HG03196 (cell line): Measurements from ENCODE around the gene NXPH4.

Source experiments
- ATAC-seq: cut with Tn5 transposase; IDR thresholded peaks from one replicate; pipeline ENCODE4 v1.9.1; 2021; ENCODE audit not compliant: unreplicated experiment

Gene NXPH4

DNA sequence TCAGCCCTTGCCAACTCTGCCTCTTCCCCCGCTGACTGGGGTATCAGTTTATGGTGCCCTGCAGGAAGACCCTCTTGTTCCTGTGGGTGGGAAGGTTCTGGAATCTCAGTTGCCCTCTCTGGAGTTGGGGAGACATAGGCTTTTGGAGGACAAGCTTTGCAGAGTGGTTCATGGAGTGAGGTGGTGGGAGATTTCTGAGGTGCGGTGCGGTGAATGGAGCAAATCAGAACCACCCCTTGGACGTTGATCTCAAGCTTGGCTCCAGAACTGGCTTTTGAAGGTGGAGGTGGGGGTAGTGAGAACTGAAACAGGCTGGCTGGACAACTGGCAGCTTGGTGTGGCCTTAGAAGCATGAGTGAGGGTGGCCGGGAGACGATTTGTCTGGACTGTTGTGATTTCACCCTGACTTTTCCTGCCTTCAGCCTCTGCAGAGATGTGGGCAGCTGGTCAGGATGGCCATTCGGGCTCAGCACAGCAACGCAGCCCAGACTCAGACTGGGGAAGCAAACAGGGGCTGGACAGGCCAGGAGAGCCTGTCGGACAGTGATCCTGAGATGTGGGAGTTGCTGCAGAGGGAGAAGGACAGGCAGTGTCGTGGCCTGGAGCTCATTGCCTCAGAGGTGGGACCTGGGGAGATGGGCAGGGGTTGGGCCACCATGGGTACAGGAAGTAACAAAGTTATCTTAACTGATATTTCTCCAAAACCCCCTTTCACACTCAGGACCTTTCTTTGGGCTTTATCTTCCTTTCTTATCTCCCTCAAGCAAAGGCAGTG lies 14.0 kb downstream of the NXPH4 start:
- ATAC-seq, result no peak

DNA sequence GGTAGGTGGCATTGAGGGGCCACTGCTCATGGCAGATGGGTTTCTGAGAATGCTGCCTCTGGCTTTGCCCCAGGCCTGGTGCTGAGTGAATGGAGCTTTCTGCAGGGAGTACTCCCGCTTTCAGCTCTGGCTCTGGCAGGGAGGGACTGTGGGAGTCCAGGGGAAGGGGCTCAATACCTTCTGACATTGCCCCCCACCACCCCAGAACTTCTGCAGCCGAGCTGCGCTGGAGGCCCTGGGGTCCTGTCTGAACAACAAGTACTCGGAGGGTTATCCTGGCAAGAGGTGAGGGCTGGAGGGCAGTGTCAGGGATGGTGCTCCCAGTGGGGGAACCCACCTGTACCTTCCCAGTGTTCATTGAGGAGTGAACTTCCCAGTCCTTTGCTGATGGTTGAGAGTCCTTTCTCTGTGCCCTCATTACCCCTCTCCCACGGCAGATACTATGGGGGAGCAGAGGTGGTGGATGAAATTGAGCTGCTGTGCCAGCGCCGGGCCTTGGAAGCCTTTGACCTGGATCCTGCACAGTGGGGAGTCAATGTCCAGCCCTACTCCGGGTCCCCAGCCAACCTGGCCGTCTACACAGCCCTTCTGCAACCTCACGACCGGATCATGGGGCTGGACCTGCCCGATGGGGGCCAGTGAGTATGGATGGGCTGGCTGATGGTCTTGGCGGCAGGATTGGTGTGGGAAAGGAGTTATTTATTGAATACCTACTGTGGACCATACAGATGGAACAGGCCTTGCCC lies 14.9 kb downstream of the NXPH4 start:
- no peak for ATAC-seq

DNA sequence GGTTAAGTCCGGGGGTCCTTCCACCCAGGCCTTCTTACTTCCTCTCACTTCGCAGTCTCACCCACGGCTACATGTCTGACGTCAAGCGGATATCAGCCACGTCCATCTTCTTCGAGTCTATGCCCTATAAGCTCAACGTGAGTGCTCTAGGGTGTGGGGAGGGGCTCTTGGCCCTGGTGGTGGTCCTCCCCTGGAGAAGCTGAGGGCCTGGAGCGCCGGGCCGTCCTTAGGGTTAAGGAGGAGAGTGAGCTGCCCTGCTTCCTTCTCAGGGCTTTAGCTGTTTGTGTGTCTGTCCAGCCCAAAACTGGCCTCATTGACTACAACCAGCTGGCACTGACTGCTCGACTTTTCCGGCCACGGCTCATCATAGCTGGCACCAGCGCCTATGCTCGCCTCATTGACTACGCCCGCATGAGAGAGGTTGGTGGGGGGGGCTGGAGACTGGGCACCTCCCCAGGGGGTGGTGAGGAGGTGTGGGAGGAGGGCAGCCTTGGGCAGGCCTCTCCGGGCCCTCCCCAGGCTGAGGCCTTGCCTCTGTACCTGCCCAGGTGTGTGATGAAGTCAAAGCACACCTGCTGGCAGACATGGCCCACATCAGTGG lies 15.7 kb downstream of the NXPH4 start:
- no peak for ATAC-seq

DNA sequence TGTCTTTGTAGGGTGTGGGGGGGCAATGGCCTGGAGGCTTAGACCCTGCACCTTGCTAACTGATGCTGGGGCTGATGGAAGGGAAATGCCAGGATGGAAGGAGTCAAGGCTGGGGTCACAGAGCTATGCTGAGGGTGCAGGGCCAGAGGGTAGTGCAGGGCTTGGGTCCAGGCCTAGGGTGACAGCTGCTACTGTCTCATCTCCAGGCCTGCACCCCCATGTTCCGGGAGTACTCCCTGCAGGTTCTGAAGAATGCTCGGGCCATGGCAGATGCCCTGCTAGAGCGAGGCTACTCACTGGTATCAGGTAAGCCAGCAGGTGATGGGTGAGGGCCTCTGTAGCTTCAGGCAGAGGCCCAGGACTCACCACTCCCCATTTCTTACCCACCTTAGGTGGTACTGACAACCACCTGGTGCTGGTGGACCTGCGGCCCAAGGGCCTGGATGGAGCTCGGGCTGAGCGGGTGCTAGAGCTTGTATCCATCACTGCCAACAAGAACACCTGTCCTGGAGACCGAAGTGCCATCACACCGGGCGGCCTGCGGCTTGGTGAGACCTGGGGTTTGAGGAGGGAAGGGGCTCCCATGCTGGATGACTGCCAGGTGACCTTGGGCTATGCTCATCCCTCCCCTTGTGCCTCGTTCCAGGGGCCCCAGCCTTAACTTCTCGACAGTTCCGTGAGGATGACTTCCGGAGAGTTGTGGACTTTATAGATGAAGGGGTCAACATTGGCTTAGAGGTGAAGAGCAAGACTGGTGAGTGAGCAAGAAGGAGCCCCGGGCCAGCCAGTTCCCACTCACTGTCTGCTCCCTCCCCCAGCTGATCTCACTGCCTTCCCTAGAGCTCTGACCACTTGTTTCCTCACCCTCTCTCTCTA lies 17.0 kb downstream of the NXPH4 start:
- ATAC-seq, result no peak

DNA sequence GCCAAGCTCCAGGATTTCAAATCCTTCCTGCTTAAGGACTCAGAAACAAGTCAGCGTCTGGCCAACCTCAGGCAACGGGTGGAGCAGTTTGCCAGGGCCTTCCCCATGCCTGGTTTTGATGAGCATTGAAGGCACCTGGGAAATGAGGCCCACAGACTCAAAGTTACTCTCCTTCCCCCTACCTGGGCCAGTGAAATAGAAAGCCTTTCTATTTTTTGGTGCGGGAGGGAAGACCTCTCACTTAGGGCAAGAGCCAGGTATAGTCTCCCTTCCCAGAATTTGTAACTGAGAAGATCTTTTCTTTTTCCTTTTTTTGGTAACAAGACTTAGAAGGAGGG lies 17.6 kb downstream of the NXPH4 start:
- ATAC-seq, result no peak

DNA sequence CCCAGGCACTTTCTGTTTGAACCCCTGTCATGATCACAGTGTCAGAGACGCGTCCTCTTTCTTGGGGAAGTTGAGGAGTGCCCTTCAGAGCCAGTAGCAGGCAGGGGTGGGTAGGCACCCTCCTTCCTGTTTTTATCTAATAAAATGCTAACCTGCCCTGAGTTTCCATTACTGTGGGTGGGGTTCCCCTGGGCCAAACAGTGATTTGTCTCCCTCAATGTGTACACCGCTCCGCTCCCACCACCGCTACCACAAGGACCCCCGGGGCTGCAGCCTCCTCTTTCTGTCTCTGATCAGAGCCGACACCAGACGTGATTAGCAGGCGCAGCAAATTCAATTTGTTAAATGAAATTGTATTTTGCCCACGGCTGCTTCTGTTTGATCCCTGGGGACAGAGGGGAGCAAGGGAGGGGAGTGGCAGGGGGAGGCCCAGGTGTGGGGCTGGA lies 18.0 kb downstream of the NXPH4 start:
- no peak for ATAC-seq

DNA sequence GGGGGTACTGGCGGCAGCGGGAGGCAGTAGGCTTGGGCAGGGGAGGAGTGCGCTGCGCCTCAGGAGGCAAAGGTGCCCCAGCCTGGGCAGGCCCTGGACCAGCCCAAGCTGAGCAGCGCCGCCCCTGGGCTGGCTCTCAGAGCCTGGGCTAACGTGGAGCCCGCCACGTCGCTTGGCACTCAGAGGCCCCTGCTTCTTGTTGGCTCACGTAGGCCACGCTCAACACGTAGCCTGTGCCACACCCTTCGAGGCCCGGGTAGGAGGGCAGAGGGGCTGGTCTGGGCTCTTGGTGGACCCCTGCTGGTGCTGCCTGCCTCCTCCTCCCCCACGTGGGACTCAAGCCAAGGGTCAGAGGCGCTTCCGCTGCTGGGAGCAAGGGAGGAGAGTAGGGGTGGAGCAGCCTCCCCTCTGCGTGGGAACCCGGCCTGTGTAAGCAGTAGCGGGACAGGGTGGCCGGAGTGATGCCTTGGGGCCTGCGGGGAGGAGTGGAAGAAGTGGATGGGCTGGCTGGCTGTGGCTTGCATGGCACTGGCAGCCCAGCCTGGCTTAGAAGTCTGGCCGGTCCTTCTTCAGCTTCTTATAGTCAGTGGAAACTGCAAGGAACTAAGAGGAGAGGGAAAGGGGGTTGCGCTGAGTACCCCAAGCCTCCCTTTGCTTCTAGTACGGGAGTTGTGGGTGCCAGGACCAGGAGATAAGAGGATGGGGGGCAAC lies 18.6 kb downstream of the NXPH4 start:
- no peak for ATAC-seq

DNA sequence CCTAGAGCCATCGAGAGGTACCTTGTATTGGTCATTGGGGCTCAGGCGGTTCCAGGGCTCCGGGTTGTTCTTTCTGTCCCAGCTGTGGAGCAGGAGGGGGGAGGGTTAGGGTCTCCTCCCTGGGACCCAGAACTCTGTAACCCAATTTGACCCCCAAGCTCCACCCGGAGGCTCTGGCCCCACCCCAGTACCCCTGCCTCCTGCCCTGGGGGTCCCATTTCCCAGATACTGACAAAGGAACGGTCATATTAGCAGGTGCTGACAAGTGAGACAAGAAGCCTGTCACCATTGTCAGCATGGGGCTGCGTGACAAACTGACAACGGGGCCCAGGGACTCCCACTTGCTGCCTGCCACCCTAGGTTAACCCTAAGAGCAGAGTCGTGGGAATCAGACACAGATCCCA lies 19.1 kb downstream of the NXPH4 start:
- no peak for ATAC-seq

DNA sequence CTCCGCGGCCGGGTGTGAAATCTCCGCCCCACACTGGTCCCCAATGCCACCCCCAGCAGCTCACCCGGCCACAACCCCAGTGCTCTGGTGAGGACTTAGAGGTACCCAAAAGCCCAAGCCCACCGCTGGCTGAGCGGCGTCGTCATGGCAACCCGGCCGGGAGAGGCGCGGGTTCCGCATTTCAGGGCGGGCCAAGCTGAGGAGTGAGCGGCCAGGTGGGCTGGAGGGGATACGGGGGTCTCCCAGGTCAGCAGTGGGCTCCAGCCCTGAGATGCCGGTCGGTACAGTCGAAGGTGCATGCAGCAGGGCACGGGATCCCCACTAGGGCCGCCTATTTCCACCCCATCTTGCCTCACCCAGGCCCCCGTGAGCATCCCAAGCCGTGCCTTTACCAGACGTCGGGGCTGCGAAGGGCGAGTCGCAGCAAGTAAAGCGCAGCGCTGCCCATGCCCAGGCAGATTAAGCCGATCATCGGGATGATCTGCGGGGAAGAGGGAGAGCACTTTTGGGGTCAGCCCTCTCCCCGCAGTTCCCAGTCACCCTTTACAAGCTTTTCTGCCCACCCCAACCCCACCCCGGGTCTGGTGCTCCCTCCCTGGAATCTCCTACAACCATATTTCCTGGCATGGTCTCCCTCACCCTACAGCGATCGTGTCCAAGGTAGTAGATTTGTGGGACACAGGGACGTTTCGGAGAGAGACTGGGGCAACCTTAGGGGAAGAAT lies 19.8 kb downstream of the NXPH4 start:
- ATAC-seq, result no peak

DNA sequence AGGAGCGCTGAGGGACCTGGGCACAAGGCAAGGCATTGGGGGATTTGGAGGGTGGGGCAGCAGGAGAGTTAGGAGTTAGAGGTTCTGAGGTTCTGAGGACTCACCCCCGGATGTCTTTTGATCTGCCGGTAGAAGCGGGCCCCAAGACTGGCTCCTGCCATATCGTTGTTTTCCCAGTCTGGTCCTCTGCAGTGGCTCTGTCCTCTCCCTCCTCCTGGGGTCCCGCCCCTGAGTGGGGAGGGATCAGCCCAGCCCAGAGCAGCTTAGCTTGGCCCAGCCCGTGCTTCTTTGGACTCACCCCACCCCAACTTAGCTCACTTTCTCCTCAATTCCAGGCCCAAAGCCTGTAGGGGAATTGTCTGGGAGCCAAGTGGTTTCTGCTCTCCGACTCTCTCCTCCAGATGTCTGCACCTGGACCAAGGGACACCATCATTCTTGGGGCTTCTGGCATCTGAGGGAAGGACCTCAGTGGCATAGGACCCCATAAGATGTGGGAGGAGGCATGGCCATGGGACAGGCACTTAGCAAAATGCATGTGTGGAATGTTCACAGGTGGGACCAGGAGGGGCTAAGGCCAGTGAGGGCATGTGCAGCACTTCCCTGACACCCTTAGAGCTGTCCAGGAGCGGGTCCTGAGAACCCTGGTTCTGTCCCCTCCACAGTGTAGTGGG lies 20.5 kb downstream of the NXPH4 start:
- no peak for ATAC-seq

DNA sequence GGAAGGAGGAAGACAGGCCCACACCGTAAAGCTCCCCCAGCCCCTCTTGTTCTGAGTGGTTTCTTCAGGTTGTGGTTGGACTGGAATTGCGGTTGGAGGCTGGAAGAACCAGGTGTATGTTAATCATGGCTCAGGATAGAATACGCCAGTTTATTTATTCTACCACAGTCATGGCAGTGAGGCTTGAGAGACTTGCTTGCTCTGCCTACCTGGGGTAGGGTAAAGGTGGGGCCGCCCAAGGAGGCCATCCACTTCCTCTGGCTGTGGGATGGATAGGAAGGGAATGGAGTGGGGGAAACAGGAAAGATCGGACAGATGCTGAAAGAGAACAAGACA lies 21.0 kb downstream of the NXPH4 start:
- ATAC-seq, result no peak

DNA sequence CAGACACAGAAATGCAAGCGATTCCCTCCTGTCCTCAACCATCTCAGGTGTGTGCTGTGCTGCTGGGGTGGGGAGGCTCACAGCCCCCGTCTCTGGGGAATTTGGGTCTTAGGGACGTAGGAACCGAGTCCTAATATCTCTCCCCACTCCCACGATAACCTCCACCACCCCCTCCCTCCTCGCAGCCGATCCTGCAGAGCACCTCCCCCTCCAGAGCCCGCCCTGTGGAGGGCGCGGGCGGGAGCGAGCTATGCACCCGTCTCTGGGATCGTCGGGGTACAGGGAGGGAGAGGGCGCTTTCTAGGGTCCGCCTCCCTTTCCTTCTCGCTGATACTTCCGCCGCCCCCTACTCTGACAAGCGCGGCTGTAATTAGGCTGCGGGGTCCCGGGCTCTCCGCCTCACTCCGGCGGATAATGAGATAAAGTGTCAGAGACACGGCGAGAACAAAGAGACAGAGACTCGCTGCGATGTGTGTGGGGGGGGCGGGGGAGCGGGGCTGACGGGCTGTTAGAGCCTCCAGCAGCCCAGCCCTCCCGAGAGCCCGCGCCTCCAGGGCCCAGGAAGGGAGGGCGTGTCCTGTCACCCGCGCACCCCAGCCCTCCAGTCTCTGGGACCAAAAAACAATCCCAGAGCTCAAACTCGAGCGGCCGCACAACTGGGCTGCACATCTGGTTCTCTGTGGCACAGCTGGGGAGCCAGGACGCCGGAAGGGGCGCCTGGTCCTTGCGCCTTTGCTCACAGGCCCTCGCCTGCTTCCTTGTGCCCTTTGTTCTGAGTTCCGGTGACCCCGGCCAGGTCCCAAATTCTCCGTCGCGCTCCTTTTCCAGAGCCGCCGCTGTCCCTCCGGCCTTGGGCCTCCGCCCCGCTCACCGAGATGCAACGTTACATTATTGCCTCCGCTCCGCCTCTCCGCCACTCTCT lies 21.6 kb downstream of the NXPH4 start:
- no peak for ATAC-seq

DNA sequence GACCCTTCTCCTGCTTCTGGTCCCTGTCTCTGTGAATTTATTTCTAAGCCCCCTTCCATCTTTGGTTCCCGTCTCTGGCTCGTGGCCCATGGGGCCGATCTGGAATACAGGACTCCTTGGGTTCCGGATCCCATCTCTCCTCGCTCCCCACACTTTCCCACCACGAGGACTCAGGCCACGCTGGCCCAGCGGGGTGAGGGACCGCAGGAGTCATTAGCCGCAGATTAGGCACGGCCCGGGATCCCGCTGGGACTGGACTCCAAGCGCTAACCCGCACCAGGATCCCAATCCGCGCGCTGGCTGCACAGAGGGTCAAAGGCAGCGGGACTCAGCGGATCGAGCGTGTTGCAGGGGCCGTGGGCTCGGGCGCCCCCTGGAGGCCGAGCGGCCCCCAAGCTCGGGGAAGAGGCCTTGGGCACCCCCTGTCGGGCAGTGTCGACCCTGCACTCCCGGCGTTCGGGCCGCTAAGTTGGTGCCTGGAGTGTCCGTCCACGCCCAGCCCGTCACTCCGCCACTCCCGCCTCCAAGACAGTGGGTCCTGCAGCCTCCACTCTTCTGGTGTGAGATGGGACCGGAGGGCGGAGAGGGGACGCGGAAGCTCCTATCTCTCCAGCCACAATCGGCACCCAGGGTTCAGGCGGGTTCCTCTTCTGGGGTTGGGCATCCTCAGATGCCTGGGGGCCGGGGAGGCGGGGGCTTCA lies 22.4 kb downstream of the NXPH4 start:
- peak; percentile 45 for ATAC-seq

DNA sequence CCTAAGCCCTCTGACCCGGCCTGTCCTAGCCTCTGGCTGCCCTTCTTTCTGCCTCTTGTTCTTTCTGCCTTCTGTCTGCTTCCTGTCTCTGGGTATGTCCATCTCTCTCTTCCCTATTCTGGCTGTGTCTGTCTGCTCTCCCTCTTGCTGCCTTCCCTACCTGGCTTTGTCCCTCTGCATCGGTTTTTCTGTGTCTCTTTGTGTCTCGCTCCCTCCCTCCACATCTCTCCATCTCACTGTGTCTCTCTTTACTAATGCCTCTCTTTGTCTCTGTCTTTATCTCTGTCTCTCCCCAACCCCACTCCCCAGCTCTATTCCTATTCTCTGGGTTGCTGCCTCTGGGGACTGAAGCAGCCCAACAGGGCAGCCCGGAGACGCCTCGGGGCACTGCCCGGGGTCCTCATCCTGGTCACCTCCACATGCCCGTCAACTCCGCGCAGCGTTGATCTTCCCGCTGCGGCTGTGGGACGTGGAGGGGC lies 23.0 kb downstream of the NXPH4 start:
- ATAC-seq, result no peak

DNA sequence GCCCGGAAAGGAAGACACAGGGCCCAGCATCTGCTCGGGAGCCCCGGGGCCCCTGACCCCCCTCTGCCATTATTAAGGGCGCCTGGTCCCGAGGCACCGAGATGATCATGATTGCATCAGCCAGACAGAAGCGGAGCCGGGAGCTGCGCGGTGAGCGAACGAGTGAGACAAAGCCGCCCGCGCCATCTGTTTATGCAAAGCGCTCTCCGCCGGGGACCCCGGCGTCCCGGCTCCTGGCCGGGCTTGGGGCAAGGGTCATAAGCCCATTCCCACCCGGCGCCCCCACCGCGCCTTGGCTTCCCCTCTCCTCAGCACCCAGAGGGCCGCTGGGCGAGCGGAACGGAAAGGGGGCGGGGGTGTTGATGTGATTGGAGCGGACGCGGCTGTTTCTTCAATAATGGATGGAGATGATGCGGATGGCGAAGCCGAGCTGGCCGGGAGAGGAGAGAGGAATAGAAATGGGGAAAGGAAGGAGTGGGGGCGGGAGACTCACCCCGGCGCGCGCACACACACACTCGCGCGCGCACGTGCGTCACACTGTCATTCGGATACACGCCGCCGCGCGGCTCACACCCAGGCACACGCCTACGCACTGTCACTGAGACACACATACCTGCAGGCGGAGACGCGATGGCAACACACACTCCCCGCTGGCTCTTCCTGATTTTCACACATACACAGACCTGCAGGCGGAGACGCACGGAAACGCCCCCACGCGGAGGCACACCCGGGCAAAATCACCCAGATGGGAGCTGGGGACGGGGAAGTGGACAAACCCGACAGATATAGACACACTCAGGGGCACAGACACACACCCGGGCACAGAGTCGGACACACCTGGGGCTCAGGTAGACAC lies 23.7 kb downstream of the NXPH4 start:
- no peak for ATAC-seq

DNA sequence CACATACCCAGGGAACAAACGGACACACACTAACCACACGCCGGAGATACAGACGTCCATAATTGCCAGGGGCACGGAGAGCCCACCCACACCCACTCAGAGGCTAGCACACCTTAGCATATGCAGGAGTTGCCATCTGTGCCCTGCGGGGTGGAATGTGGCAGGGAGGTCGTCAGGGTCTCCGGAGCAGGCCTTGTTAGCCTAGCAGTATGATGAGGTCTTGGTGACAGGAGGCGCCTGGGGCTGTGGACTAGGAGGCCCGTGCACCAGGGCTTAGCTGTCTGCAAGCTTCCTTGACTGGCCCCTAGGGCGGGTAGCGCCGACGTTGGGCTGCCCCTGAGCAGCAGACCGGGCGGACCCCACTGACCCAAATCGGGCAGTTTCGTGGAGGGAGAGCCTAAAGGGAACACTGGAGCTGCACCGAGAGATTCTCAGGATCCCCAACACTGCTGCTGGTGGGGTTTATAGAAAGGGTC lies 24.4 kb downstream of the NXPH4 start:
- ATAC-seq, result no peak
